GM12864 (cell line): ENCODE measurements around the gene ERC2.

Source experiments
- DNase-seq: peaks from one replicate; pipeline ENCODE4 v3.0.0-alpha.2; 2011; ENCODE audit warnings: low read depth
- H3K4me3 ChIP-seq: 2 replicates; pipeline ENCODE4 v1.5.1; 2011; ENCODE audit warnings: mild to moderate bottlenecking, low read depth, low read length, control low read depth
- CTCF ChIP-seq: IDR thresholded peaks from 2 replicates; pipeline ENCODE4 v1.5.1; 2011; ENCODE audit warnings: low read depth, mild to moderate bottlenecking, moderate library complexity, low read length, control low read depth, inconsistent platforms; ENCODE audit errors: missing control alignments

ERC2 gene

GRCh38 chr3:55863028-55863427 is 605.2 kb downstream of the ERC2 start:
- no peak overlapping the region for H3K4me3 ChIP-seq
- TF ChIP-seq CTCF, result no peak
- DNase-seq, result no peak

DNA sequence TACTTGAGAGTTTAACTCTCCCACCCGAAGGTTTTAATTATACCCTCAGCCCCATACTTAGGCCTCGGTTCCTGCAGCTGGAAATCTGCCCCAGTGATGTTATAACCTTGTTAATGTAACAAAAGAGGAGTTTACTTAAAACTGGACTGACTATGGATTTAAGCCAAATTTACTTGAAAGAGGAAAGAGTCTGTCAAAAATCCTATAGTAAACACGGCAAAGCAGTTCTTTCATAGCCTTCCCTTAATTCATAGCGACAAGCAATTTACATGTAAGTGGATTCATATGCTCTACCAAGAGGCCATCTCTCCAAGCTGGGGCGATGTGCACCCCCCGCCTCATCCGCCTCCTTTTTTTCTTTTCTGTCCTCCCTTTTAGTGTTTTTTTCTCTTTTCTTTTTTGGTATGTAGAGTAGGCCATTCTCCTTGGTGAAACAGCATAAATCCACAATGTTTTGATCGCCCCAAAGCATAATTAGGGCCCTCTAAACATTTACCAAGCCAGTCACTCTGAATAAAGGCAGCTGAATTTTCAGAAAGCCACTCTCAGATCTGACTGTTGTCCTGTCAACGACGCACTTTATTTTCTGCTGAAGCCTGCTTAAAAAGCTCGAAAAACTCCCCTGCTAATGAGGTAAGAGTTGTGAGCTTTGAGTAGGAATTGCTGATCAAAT is 608.1 kb downstream of the ERC2 start:
- TF ChIP-seq CTCF, result no peak
- no peak for DNase-seq
- no peak overlapping the region for H3K4me3 ChIP-seq

- TF ChIP-seq CTCF, result no peak
- no peak overlapping the region for H3K4me3 ChIP-seq
- no peak for DNase-seq
Measured at GRCh38 chr3:55859305-55859704, 609.0 kb downstream of the ERC2 start.

GRCh38 chr3:55858727-55859126 is 609.5 kb downstream of the ERC2 start:
- TF ChIP-seq CTCF, result no peak
- H3K4me3 ChIP-seq, result no peak overlapping the region
- no peak for DNase-seq

DNA sequence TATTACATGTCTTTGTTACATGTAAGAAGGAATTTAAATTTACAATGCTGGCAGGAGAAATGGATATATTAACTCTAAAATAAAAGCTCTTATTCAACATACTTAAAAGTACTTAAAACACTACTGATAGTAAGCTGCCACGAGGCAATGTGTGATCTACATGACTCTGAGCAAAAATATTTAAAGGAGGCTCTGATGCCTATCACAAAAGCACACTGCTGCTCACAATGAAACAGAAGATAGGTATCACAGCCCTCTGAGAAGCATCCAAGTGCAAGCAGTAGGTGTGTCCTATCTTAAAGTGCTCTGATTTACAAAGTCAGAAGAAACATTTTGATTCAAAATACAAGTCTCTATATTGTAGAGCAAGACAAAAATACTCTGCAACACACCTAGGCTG is 610.0 kb downstream of the ERC2 start:
- DNase-seq, result no peak
- H3K4me3 ChIP-seq, result no peak overlapping the region
- TF ChIP-seq CTCF, result no peak

- DNase-seq, result no peak
- H3K4me3 ChIP-seq, result no peak overlapping the region
- TF ChIP-seq CTCF, result no peak
Measured at GRCh38 chr3:55857633-55858032, 610.6 kb downstream of the ERC2 start.

DNA sequence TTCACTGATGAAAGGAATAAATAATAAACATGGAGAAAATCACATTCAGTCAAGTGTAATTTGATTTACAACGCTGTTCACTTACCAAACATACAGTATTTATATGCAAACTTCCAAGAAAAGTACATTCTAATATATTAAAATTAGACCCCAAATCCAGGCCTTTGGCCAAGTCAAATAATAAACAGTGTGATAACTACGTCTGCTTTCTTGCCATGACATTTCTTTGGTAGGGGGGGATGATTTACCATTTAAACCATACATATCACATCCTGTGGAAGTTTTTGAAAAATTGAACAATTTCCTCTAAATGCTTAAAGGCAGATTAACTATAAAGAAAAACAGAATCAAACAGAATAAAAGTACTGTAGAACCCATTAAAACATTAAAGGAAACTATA is 613.0 kb downstream of the ERC2 start:
- TF ChIP-seq CTCF, result no peak
- no peak for DNase-seq
- no peak overlapping the region for H3K4me3 ChIP-seq
